Upper lobe of left lung (tissue), 4 donors: Measurements from ENCODE around the gene EPS8L2.

ENCODE experiments used
- POLR2A ChIP-seq, 4 donors: fragments of 450-650 bp; IDR thresholded peaks; one replicate each; pipeline ENCODE4 v1.5.1; 2016 to 2017; ENCODE audit warnings: antibody characterized with exemption in 4 of 4, mild to moderate bottlenecking in 2 of 4
- POLR2AphosphoS5 ChIP-seq, 2 donors: sonication (generic); formaldehyde crosslinking; IDR thresholded peaks; one replicate each; pipeline ENCODE4 v1.5.1; 2017; ENCODE audit warnings: antibody characterized with exemption in 2 of 2
- TF ChIP-seq, protein P1 (sequence below), 6 experiments: fragments of 450-650 bp in 4 of 6; fragments of 200-600 bp in 2 of 6; sonication (generic) in 2 of 6; IDR thresholded peaks; one replicate each; pipeline ENCODE4 v1.5.1; 2016 to 2019; ENCODE audit warnings: antibody characterized with exemption in 6 of 6

DNA sequence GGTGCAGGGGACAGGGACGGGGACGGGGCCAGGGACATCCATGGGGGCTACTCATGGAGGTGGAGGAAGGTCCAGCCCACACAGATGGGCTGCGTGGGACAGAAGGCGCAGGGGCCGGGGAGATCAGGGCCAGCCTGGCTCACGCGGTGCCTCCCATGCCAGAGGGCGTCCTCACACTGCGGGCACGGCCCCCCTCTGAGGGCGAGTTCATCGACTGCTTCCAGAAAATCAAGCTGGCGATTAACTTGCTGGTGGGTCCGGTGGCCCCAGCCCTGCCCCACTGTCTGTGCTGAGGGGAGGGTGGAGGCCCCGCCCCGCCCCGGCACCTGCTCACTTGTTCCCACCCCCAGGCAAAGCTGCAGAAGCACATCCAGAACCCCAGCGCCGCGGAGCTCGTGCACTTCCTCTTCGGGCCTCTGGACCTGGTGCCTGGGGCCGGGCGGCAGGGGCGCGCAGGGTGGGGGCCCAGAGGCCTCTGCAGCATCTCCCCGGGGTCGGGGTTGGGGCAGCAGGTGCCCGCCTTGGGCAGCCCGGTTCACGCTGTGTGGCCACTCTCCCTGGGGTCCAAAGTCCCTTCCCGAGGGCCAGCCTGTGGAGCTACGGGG lies 15.8 kb downstream of the EPS8L2 start:
- TF ChIP-seq, protein P1, sequence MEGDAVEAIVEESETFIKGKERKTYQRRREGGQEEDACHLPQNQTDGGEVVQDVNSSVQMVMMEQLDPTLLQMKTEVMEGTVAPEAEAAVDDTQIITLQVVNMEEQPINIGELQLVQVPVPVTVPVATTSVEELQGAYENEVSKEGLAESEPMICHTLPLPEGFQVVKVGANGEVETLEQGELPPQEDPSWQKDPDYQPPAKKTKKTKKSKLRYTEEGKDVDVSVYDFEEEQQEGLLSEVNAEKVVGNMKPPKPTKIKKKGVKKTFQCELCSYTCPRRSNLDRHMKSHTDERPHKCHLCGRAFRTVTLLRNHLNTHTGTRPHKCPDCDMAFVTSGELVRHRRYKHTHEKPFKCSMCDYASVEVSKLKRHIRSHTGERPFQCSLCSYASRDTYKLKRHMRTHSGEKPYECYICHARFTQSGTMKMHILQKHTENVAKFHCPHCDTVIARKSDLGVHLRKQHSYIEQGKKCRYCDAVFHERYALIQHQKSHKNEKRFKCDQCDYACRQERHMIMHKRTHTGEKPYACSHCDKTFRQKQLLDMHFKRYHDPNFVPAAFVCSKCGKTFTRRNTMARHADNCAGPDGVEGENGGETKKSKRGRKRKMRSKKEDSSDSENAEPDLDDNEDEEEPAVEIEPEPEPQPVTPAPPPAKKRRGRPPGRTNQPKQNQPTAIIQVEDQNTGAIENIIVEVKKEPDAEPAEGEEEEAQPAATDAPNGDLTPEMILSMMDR (IDR thresholded peaks at IDR 0.05), result no peak
- TF ChIP-seq POLR2A (IDR thresholded peaks at IDR 0.05) (no peak), POLR2AphosphoS5 (IDR thresholded peaks at IDR 0.05) (no peak)
